Measurements from ENCODE around the gene DNAH9.

The DNAH9 gene

DNA sequence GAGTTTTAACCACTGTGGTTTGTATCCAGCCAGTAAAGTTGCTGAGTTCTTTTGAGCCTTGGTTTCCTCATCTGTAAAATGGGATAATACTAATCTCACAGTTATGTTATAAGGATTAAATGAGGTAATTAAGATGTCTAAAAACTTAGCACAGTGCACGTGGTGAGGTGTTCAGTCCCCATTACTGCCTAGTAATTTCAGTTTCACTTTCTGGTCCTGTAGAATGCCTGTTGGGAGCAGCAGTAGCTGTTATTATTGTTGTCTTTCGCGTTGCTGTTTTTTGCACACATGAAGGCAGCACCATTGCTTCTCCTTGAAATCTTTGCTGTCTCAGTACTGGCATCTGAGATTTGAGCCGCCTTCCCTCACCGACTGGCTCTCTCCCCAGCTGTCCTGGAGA, 182.4 kb downstream of the DNAH9 start:
- Mint-ChIP-seq H3K4me1 (ENCODE audit: low read depth) (no peaks in the 10 kb centered on the region), H3K36me3 (ENCODE audit: low read depth) (no peaks in the 10 kb centered on the region), H3K9me3 (peaks cover 40% of the 10 kb centered on the region), H3K27ac (no peak overlapping the region), H3K27me3 (ENCODE audit: low read depth) (no peaks in the 10 kb centered on the region), H3K4me3 (no peak overlapping the region)
- DNase-seq (ENCODE audit: low spot score) = no peak

DNA sequence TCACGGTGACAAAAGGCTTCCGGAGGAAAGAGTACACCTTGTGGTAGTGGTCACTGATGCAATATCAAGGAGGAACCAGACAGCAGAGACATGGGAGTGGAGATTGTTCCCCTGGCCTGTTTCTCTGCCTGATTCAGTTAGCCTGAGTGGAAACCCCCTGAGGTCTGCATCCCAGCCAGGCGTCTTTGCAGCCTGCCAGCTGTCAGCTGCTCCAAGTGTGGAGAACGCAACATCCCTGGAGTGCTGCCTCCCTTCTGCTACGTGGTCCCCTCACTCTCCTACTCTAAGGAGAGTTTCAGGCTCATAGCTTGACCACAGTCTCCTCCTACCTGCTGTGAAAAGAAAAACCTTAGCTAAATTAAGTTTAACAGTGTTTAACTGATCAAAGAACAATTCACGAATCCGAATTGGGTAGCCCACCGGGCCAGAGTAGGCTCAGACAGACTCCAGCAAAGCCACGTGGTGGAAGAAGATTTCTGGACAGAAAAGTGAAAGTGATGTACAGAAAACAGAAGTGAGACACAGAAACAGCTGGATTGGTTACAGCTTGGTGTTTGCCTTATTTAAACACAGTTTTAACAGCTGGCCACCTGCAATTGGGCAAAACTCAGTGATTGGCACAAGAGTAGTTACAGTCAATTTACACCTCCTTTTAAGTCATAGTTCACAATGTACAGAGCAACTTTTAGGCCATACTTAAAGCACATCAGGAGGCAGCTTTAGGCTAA, 188.6 kb downstream of the DNAH9 start:
- no peak overlapping the region for H3K4me3 Mint-ChIP-seq
- H3K9me3 Mint-ChIP-seq = peaks cover 30% of the 10 kb centered on the region
- H3K27me3 Mint-ChIP-seq (ENCODE audit: low read depth) = no peaks in the 10 kb centered on the region
- H3K27ac Mint-ChIP-seq = no peak overlapping the region
- H3K36me3 Mint-ChIP-seq (ENCODE audit: low read depth) = no peaks in the 10 kb centered on the region
- H3K4me1 Mint-ChIP-seq (ENCODE audit: low read depth) = no peaks in the 10 kb centered on the region
- DNase-seq (ENCODE audit: low spot score) = no peak

DNA sequence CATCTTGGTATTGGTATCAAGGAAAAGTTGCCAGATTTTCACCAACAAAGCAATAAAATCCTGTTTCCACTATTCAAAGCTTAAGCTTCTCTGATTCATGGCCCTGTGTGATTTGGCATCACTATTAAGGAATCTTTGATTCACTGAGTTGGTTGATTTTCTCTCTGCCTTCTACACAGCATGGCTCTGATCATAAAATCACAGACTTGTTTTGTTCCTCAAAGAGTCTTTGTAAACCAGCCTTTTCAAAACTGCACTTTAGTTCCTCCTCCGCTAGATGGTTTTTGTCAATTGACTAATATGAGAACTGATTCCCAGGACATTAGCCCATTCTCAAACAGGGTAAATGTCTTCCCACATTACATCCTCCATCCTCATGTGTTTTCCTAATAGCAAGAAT, 197.6 kb downstream of the DNAH9 start:
- no peak overlapping the region for H3K4me3 Mint-ChIP-seq
- no peaks in the 10 kb centered on the region for H3K27me3 Mint-ChIP-seq (ENCODE audit: low read depth)
- H3K9me3 Mint-ChIP-seq = peaks cover 36% of the 10 kb centered on the region
- no peak for DNase-seq (ENCODE audit: low spot score)
- H3K36me3 Mint-ChIP-seq (ENCODE audit: low read depth) = no peaks in the 10 kb centered on the region
- no peaks in the 10 kb centered on the region for H3K4me1 Mint-ChIP-seq (ENCODE audit: low read depth)
- no peak overlapping the region for H3K27ac Mint-ChIP-seq

DNA sequence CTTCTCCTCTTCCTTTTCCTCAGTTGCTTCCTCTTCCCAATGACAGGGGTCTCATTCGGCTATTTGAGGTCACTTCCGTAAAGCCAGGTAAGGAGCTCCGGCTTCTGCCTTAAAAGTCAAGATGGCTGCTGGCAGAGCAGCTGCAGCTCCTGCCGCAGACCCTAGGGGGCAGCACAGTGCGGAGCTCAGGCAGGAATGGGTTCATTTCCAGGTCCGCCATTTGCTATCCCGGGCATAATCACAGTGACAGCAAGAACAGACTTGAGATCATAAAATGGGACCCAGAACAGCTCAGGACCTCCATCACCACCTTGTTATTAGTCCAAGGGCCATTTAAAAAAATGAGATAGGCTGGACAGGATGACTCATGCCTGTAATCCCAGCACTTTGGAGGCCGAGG, 199.5 kb downstream of the DNAH9 start:
- Mint-ChIP-seq H3K4me1 (ENCODE audit: low read depth) (no peaks in the 10 kb centered on the region), H3K4me3 (no peak overlapping the region), H3K36me3 (ENCODE audit: low read depth) (no peaks in the 10 kb centered on the region), H3K9me3 (peaks cover 36% of the 10 kb centered on the region), H3K27me3 (ENCODE audit: low read depth) (no peaks in the 10 kb centered on the region), H3K27ac (no peak overlapping the region)
- DNase-seq (ENCODE audit: low spot score) = no peak

DNA sequence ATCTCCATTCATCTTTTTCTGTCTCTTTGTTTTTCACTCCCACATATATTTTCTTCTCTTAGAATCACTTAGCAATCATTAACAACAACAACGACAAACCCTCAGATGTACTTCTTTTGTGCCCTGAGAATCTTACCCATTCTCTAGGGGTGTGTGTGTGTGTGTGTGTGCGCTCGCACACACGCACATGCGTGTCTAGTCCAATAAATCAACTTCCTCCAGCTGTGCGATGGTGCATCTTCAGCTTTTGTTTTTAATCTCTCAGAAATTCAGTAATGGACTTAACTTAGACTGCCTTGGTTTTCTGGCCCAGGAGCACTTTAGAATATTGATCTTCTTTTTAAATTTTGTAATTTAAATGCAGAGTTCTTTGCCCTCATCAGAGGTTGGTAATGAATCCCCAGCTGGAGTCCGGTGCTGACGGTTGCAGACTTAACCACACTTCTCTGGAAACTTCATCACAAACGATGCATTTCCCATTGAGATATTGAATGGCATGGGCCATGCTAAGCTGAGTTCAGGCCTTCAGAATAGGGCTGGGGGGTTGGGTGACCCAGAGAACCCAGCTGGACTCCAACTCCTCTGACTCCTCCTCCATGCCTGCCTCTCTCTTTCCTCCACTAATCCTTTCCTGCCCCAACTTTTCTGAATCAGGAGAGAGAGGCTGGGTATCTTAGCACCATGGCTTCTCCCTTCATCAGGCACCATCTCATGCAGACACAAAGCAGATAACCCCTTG, 205.1 kb downstream of the DNAH9 start:
- Mint-ChIP-seq H3K9me3 (peaks cover 7% of the 10 kb centered on the region), H3K4me3 (no peak overlapping the region), H3K36me3 (ENCODE audit: low read depth) (no peaks in the 10 kb centered on the region), H3K27me3 (ENCODE audit: low read depth) (no peaks in the 10 kb centered on the region), H3K4me1 (ENCODE audit: low read depth) (no peaks in the 10 kb centered on the region), H3K27ac (no peak overlapping the region)
- DNase-seq (ENCODE audit: low spot score) = no peak

DNA sequence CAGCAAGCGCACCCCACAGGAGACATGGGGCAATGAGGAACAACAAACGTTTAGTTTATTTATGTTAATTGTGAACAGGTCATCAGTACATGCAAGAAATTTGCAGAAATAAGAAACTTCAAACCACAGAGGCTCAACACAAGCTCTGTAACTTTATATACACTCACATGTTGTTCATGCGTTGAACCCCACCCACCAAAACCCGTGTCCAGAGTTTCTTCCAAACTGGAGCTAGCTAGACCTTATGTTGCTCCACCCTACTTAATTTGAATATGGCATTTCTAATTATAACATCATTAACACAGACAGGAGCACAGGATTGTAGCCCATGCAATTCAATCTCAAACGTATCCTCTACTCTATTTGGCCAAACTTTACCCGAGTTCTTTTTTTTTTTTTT, 206.9 kb downstream of the DNAH9 start:
- Mint-ChIP-seq H3K36me3 (ENCODE audit: low read depth) (no peaks in the 10 kb centered on the region), H3K9me3 (peaks cover 11% of the 10 kb centered on the region), H3K4me1 (ENCODE audit: low read depth) (no peaks in the 10 kb centered on the region), H3K4me3 (no peak overlapping the region), H3K27me3 (ENCODE audit: low read depth) (no peaks in the 10 kb centered on the region), H3K27ac (no peak overlapping the region)
- no peak for DNase-seq (ENCODE audit: low spot score)

DNA sequence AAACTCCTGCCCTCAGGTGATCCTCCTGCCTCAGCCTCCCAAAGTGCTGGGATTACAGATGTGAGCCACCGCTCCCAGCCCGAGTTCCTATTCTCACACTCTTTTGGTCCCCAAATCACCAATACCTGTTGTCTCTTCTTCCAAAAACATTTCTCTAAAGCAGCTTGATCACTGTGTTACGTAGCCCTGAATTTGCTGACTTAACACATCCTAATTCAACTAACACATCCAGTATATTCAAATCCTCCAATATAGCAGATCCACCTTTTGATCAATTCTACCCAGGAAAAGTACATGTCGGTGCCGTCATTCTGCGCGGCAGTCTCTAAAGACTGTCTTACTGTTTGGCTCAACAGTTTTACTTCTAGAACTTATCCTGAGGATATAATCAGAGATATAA, 207.7 kb downstream of the DNAH9 start:
- no peak overlapping the region for H3K4me3 Mint-ChIP-seq
- H3K36me3 Mint-ChIP-seq (ENCODE audit: low read depth) = no peaks in the 10 kb centered on the region
- peaks cover 11% of the 10 kb centered on the region for H3K9me3 Mint-ChIP-seq
- no peaks in the 10 kb centered on the region for H3K4me1 Mint-ChIP-seq (ENCODE audit: low read depth)
- DNase-seq (ENCODE audit: low spot score) = no peak
- no peaks in the 10 kb centered on the region for H3K27me3 Mint-ChIP-seq (ENCODE audit: low read depth)
- H3K27ac Mint-ChIP-seq = no peak overlapping the region

DNA sequence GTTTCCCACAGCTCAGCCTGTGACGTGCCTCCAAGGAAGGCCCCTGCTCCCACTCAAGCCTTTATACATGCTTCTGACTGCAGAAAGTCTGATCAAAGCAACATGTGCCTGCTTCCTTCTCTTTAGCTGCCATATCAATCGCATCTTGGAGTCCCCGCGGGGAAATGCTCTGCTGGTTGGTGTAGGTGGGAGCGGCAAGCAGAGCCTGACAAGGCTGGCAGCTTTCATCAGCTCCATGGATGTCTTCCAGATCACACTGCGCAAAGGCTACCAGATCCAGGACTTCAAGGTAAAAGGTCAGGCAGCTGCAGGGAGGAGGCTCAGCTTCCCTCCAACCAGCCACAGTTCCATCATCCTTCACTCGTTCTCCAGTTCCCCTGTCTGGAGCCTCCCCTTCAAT, 209.3 kb downstream of the DNAH9 start:
- no peak overlapping the region for H3K27ac Mint-ChIP-seq
- H3K9me3 Mint-ChIP-seq = peaks cover 11% of the 10 kb centered on the region
- H3K4me1 Mint-ChIP-seq (ENCODE audit: low read depth) = no peaks in the 10 kb centered on the region
- H3K27me3 Mint-ChIP-seq (ENCODE audit: low read depth) = no peaks in the 10 kb centered on the region
- H3K4me3 Mint-ChIP-seq = no peak overlapping the region
- no peaks in the 10 kb centered on the region for H3K36me3 Mint-ChIP-seq (ENCODE audit: low read depth)
- DNase-seq (ENCODE audit: low spot score) = no peak

DNA sequence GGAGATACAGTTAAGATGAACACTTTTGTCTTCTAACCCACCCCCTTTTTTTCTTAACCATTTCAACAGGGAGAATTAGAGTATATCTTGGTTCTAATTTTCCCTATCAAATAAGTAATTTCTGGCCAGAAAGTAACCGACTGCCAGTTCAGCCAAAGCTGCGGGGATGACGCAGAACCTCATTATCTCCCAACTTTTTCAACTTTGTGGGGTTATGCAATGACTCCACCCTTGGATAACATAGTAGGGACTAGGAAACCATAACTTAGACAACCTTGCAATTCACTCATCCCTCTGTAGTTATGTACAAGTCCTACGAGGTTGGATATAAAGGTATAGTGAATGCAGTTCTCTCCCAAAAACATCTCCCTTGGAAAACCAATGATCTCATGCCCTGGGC, 215.0 kb downstream of the DNAH9 start:
- no peaks in the 10 kb centered on the region for H3K27me3 Mint-ChIP-seq (ENCODE audit: low read depth)
- H3K4me3 Mint-ChIP-seq = no peak overlapping the region
- no peak for DNase-seq (ENCODE audit: low spot score)
- H3K36me3 Mint-ChIP-seq (ENCODE audit: low read depth) = no peaks in the 10 kb centered on the region
- peaks cover 17% of the 10 kb centered on the region for H3K9me3 Mint-ChIP-seq
- H3K4me1 Mint-ChIP-seq (ENCODE audit: low read depth) = no peaks in the 10 kb centered on the region
- H3K27ac Mint-ChIP-seq = no peak overlapping the region

DNA sequence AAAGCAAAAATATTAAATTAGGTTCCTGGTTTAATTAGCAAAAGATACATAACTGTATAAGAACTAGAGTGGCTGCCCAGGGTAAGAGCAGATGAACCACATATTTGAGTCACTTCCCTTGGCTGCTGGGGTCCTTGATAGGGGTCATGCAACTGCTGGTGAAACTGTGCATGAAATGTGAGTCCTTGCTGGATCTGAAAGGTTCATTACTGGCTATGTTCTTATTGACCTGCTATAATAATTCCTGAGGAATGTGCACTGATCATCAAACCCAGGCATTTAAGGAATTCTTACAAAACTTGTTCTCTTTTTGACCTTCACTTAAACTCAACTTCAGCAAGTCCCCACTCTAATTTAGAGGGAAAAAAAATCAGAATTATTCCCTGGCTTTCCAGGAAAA, 215.6 kb downstream of the DNAH9 start:
- Mint-ChIP-seq H3K4me3 (no peak overlapping the region), H3K9me3 (peaks cover 13% of the 10 kb centered on the region), H3K36me3 (ENCODE audit: low read depth) (no peaks in the 10 kb centered on the region), H3K27me3 (ENCODE audit: low read depth) (no peaks in the 10 kb centered on the region), H3K27ac (no peak overlapping the region), H3K4me1 (ENCODE audit: low read depth) (no peaks in the 10 kb centered on the region)
- no peak for DNase-seq (ENCODE audit: low spot score)

DNA sequence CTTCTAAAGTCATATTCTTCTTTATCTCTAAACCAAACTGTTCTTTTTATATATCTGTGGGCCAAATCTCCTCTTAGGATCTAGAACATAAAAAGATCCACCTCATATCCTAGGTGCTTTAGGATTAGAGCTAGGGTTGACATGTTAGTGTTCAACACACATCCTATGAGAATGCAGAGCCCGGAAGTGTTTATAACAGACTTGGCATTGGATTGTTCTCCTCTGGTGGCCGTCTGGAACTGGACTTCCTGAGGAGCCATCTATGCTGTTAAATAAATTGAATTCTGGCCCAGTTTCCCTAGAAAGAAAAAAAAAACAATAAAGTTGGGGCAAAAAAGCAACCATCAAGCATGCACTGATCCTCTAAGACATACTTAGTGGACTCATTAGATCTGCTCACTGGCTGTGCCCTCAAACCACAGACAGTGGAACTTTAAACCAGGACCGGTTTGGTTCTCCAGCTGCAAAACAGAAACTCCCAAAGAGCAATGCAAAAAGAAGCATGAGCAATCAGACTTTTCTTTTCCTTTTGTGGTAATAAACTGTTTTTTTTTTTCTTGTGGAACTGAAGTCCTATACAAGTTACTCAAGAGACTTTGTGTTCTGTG, 216.5 kb downstream of the DNAH9 start:
- DNase-seq (ENCODE audit: low spot score) = no peak
- H3K4me3 Mint-ChIP-seq = no peak overlapping the region
- H3K36me3 Mint-ChIP-seq (ENCODE audit: low read depth) = no peaks in the 10 kb centered on the region
- H3K27ac Mint-ChIP-seq = no peak overlapping the region
- H3K9me3 Mint-ChIP-seq = peaks cover 13% of the 10 kb centered on the region
- no peaks in the 10 kb centered on the region for H3K27me3 Mint-ChIP-seq (ENCODE audit: low read depth)
- H3K4me1 Mint-ChIP-seq (ENCODE audit: low read depth) = no peaks in the 10 kb centered on the region

DNA sequence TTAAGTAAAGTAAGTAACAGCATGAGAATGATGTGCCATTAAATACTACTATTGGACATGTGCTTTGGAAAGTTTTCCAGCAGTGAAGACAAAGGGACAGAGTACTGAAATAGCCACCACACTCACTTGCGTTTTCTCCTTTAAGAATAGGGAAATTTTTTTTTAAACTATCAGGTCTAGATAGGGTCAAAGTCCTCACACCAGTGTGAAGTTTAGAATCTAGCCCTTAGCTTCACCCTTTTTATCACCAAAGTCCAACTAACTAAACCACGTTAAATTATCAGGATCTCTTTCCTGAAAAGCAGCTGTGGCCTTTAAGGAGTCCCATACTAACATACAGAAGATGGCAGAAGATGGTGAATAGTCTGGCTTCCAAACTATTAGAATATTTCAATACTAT, 218.1 kb downstream of the DNAH9 start:
- Mint-ChIP-seq H3K4me1 (ENCODE audit: low read depth) (no peaks in the 10 kb centered on the region), H3K36me3 (ENCODE audit: low read depth) (no peaks in the 10 kb centered on the region), H3K9me3 (peaks cover 16% of the 10 kb centered on the region), H3K4me3 (no peak overlapping the region), H3K27ac (no peak overlapping the region), H3K27me3 (ENCODE audit: low read depth) (no peaks in the 10 kb centered on the region)
- no peak for DNase-seq (ENCODE audit: low spot score)

DNA sequence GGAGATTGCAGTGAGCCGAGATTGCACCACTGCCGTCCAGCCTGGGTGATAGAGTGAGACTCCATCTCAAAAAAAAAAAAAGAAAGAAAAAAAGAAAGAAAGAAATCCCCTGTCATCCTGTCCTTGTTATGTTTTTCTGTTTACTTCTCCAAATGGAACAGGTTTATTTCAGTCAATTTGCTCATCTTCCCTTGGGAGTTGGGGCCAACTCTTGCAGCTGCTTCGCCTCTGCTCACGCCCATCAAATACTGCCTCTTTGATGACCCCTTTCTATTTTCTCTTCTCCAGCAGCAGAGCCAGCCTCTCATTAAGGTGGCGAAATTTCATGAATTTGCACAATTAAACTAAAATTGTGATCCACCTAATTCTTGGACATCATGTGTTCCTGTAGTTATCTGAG, 225.6 kb downstream of the DNAH9 start:
- no peaks in the 10 kb centered on the region for H3K36me3 Mint-ChIP-seq (ENCODE audit: low read depth)
- H3K4me3 Mint-ChIP-seq = no peak overlapping the region
- no peak for DNase-seq (ENCODE audit: low spot score)
- no peaks in the 10 kb centered on the region for H3K4me1 Mint-ChIP-seq (ENCODE audit: low read depth)
- no peaks in the 10 kb centered on the region for H3K27me3 Mint-ChIP-seq (ENCODE audit: low read depth)
- peaks cover 40% of the 10 kb centered on the region for H3K9me3 Mint-ChIP-seq
- no peak overlapping the region for H3K27ac Mint-ChIP-seq

DNA sequence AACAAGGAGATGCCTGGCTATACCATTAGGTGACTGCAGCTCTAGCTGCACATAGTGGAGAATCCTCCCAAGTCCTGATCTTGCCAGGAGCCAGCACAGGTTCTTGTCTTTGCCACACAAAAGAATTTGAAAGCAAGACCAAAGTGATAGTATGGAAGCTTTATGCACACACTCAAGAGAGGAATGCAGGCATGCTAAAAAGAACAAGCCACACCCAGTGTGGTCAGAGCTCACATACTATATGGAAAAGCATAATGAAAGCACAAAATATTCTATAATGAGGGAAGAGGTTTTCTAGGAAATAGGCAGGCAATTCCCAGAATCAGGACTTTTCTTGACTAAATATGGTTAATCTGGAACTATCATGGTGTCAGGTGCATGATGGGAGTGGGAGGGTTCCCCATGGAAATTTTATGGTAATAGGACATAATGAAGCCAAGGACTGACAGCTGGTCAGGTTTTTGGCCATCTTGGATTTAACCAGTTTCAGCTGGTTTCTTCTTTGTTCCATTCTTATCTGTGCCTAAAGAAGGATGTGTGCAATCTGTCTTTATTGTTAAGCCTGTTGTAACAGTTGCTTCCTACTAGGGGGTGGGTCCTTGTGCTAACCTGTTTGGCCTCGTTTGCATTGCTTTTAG, 227.4 kb downstream of the DNAH9 start:
- DNase-seq (ENCODE audit: low spot score) = no peak
- Mint-ChIP-seq H3K27me3 (ENCODE audit: low read depth) (no peaks in the 10 kb centered on the region), H3K27ac (no peak overlapping the region), H3K4me3 (no peak overlapping the region), H3K36me3 (ENCODE audit: low read depth) (no peaks in the 10 kb centered on the region), H3K9me3 (peaks cover 50% of the 10 kb centered on the region), H3K4me1 (ENCODE audit: low read depth) (no peaks in the 10 kb centered on the region)
